Common myeloid progenitor, CD34-positive (primary cell): ENCODE results near the gene METTL25.

ENCODE experiments used
- CTCF ChIA-PET: fragments of 350-600 bp; sonication (Branson Sonifier 250); formaldehyde crosslinking; loops from one replicate; lab custom pipeline; 2021; ENCODE audit warnings: antibody characterized with exemption; lab: Charles Lee
- POLR2A ChIA-PET: fragments of 350-600 bp; sonication (Branson Sonifier 250); formaldehyde crosslinking; loops from one replicate; lab custom pipeline; 2021; ENCODE audit warnings: antibody characterized with exemption; lab: Charles Lee
- DNase-seq, 3 donors: peaks; one replicate each; pipeline versions ENCODE4 v3.0.0 to v3.0.0-alpha.2; 2013
- H3K27ac ChIP-seq, 2 experiments: 1 replicate in 1 of 2; 2 replicates in 1 of 2; pipeline ENCODE4 v1.7.0; 2013; ENCODE audit warnings: inconsistent platforms in 2 of 2, low read length in 2 of 2, mild to moderate bottlenecking in 2 of 2, low read depth in 1 of 2, moderate library complexity in 1 of 2; ENCODE audit not compliant: severe bottlenecking in 2 of 2, insufficient read depth in 1 of 2, poor library complexity in 1 of 2
- H3K27me3 ChIP-seq, 5 experiments: replicated peaks in 2 of 5; 1 replicate in 3 of 5; 2 replicates in 2 of 5; pipeline versions ENCODE4 v1.6.1 to v1.7.0; 2013; ENCODE audit warnings: low read length in 4 of 5, mild to moderate bottlenecking in 2 of 5, moderate library complexity in 2 of 5, inconsistent platforms in 1 of 5; ENCODE audit not compliant: insufficient read depth in 5 of 5, control insufficient read depth in 4 of 5
- H3K36me3 ChIP-seq, 4 experiments: 1 replicate in 2 of 4; 2 replicates in 2 of 4; pipeline versions ENCODE4 v1.6.1 to v1.7.0; 2013; ENCODE audit warnings: low read length in 3 of 4, control low read depth in 1 of 4, mild to moderate bottlenecking in 1 of 4; ENCODE audit not compliant: control insufficient read depth in 4 of 4, insufficient read depth in 4 of 4
- H3K4me1 ChIP-seq, 4 experiments: 1 replicate in 3 of 4; 2 replicates in 1 of 4; pipeline versions ENCODE4 v1.6.1 to v1.7.1; 2013; ENCODE audit warnings: low read length in 3 of 4, mild to moderate bottlenecking in 3 of 4, control low read depth in 1 of 4, inconsistent platforms in 1 of 4, moderate library complexity in 1 of 4; ENCODE audit not compliant: control insufficient read depth in 4 of 4, insufficient read depth in 4 of 4; ENCODE audit errors: control extremely low read depth in 1 of 4
- H3K4me3 ChIP-seq, 7 experiments: 1 replicate in 4 of 7; 2 replicates in 3 of 7; pipeline versions ENCODE4 v1.5.1 to v1.7.0; 2013; ENCODE audit warnings: mild to moderate bottlenecking in 7 of 7, low read length in 6 of 7, moderate library complexity in 6 of 7, inconsistent platforms in 2 of 7, low read depth in 2 of 7, control low read depth in 1 of 7; ENCODE audit not compliant: insufficient read depth in 4 of 7, control insufficient read depth in 1 of 7; ENCODE audit errors: extremely low read depth in 1 of 7
- H3K9me3 ChIP-seq, 5 experiments: 1 replicate in 4 of 5; 2 replicates in 1 of 5; pipeline versions ENCODE4 v1.6.1 to v1.7.1; 2013; ENCODE audit warnings: low read length in 4 of 5, mild to moderate bottlenecking in 2 of 5, inconsistent platforms in 1 of 5, low read depth in 1 of 5, moderate library complexity in 1 of 5; ENCODE audit not compliant: control insufficient read depth in 4 of 5, insufficient read depth in 2 of 5; ENCODE audit errors: control extremely low read depth in 1 of 5
- WGBS: methylation state at CpG from one replicate; pipeline ENCODE4 v1.1.5; 2013; ENCODE audit not compliant: insufficient coverage; 5-methylcytosine and 5-hydroxymethylcytosine counted together

Gene METTL25

DNA sequence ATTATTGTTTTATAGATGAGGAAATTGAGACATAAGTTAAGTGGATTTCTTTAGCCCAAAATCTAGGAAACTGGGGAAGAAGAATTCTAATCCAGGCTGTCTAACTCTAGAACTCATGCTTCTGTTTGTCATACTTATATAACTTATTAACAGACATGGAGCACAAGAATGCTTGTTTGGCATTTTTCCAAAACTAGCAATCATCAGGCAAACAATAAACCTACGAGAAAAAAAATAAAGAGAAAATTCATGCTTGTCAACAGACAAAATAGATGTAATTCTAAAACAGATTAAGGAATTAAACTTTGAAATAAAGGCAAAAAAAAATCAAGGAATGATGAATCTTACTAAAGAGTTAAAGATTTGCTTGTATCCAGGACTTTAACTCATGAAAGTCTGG, 103.1 kb downstream of the METTL25 start:
- WGBS: no CpG with 5 or more reads among the region's 1 CpG
- H3K27ac ChIP-seq: no peak overlapping the region
- ChIA-PET CTCF (no interaction called here), POLR2A (no interaction called here)
- H3K4me1 ChIP-seq: no peaks in the 10 kb centered on the region
- H3K27me3 ChIP-seq: no peaks in the 10 kb centered on the region
- peaks cover 0 to 3% (median 0%) of the 10 kb centered on the region in 4 experiments for H3K36me3 ChIP-seq
- H3K9me3 ChIP-seq: no peaks in the 10 kb centered on the region
- no peak overlapping the region for H3K4me3 ChIP-seq
- no peak for DNase-seq

GRCh38 chr12:82461836-82462235, 103.5 kb downstream of the METTL25 start:
- ChIA-PET CTCF (no interaction called here), POLR2A (no interaction called here)
- no peaks in the 10 kb centered on the region for H3K27me3 ChIP-seq
- no peaks in the 10 kb centered on the region for H3K9me3 ChIP-seq
- no peak for DNase-seq
- no CpG with 5 or more reads among the region's 3 CpGs for WGBS
- no peak overlapping the region for H3K4me3 ChIP-seq
- no peaks in the 10 kb centered on the region for H3K4me1 ChIP-seq
- H3K27ac ChIP-seq: no peak overlapping the region
- peaks cover 0 to 3% (median 0%) of the 10 kb centered on the region in 4 experiments for H3K36me3 ChIP-seq

DNA sequence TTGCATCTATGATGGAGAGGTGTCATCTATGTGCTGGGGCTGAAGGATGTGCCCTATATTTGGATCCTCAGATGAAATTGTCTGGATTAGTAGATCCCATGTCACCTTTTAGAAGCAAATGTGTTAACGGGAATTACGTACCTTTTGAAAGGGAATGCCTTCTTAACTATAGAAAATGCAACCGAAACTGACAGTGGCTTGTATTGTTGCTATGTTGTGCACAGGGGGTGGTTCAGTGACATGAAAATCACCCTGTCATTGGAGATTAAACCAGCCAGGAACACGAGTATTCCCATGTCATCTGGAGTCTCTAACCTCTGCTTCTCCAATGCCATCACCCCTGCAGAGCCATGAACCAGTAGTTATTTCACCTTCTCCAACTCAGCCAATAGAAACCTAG, 110.2 kb downstream of the METTL25 start:
- CTCF ChIA-PET: no interaction called here
- DNase-seq: no peak

GRCh38 chr12:82470906-82471512, 112.7 kb downstream of the METTL25 start:
- Histone ChIP-seq H3K27me3 (no peaks in the 10 kb centered on the region), H3K4me3 (no peak overlapping the region), H3K27ac (no peak overlapping the region), H3K9me3 (peaks cover 0 to 6% (median 0%) of the 10 kb centered on the region in 5 experiments), H3K36me3 (no peaks in the 10 kb centered on the region), H3K4me1 (no peaks in the 10 kb centered on the region)
- POLR2A ChIA-PET: no interaction called here
- CTCF ChIA-PET: no interaction called here
- DNase-seq: no peak

More for the DNA sequence above, 110.2 kb downstream of the METTL25 start:
- Histone ChIP-seq H3K4me1 (no peaks in the 10 kb centered on the region), H3K27ac (no peak overlapping the region), H3K4me3 (no peak overlapping the region), H3K27me3 (no peaks in the 10 kb centered on the region), H3K9me3 (peaks cover 0 to 6% (median 0%) of the 10 kb centered on the region in 5 experiments), H3K36me3 (no peaks in the 10 kb centered on the region)
- WGBS: 98% methylated on average over 4 of the region's 4 CpGs
- POLR2A ChIA-PET: no interaction called here

GRCh38 chr12:82473111-82473754, 114.9 kb downstream of the METTL25 start:
- Histone ChIP-seq H3K9me3 (peaks cover 0 to 6% (median 0%) of the 10 kb centered on the region in 5 experiments), H3K4me3 (no peak overlapping the region), H3K36me3 (no peaks in the 10 kb centered on the region), H3K27ac (no peak overlapping the region), H3K27me3 (no peaks in the 10 kb centered on the region), H3K4me1 (no peaks in the 10 kb centered on the region)
- ChIA-PET CTCF (no interaction called here), POLR2A (no interaction called here)
- DNase-seq: no peak
- WGBS: 95% methylated on average over 8 of the region's 8 CpGs

DNA sequence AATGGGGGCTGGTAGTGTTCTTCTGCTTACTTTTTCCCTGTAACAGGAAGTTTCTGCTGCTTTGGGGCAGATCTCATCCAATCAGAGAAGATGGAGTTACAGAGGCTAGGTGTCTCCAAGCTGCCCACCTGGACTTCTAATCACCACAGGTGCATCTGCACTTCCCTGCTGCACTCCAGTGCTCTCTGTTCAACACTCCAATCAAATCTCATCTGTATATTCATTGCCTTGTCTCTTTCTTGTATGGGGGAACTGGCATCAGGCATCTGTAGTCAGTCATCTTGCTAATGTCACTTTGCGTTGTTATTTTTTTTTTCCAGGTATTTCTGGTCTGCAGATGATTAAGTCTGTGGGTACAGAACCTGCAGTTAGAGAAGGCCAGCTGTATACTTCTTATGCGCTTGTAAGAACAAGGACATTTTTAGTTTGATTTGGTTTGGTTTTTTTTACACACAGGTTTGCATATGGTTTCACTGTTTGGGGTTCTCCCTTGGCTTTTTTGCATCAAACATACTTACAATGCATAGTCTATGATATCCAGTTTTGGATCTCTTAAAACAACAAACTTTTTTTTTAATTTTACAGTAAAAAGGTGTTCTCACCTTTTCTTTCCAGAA, 116.0 kb downstream of the METTL25 start:
- Histone ChIP-seq H3K4me1 (no peaks in the 10 kb centered on the region), H3K36me3 (no peaks in the 10 kb centered on the region), H3K4me3 (no peak overlapping the region), H3K27me3 (no peaks in the 10 kb centered on the region), H3K9me3 (peaks cover 0 to 6% (median 0%) of the 10 kb centered on the region in 5 experiments), H3K27ac (no peak overlapping the region)
- ChIA-PET POLR2A (no interaction called here), CTCF (no interaction called here)
- 100% methylated on average over 1 of the region's 2 CpGs for WGBS
- no peak for DNase-seq

- no peak for DNase-seq
- Histone ChIP-seq H3K27me3 (no peaks in the 10 kb centered on the region), H3K36me3 (no peaks in the 10 kb centered on the region), H3K27ac (no peak overlapping the region), H3K9me3 (peaks cover 0 to 6% (median 0%) of the 10 kb centered on the region in 5 experiments), H3K4me1 (no peaks in the 10 kb centered on the region), H3K4me3 (no peak overlapping the region)
- 89% methylated on average over 1 of the region's 2 CpGs for WGBS
- POLR2A ChIA-PET: no interaction called here
- CTCF ChIA-PET: no interaction called here
Measured at GRCh38 chr12:82474798-82475184, 116.5 kb downstream of the METTL25 start.
